HG03571 (cell line): Measurements from ENCODE around the gene INHBC.

Experiments used
- ATAC-seq: cut with Tn5 transposase; IDR thresholded peaks from one replicate; pipeline ENCODE4 v1.9.1; 2021; ENCODE audit not compliant: unreplicated experiment

The INHBC gene

DNA sequence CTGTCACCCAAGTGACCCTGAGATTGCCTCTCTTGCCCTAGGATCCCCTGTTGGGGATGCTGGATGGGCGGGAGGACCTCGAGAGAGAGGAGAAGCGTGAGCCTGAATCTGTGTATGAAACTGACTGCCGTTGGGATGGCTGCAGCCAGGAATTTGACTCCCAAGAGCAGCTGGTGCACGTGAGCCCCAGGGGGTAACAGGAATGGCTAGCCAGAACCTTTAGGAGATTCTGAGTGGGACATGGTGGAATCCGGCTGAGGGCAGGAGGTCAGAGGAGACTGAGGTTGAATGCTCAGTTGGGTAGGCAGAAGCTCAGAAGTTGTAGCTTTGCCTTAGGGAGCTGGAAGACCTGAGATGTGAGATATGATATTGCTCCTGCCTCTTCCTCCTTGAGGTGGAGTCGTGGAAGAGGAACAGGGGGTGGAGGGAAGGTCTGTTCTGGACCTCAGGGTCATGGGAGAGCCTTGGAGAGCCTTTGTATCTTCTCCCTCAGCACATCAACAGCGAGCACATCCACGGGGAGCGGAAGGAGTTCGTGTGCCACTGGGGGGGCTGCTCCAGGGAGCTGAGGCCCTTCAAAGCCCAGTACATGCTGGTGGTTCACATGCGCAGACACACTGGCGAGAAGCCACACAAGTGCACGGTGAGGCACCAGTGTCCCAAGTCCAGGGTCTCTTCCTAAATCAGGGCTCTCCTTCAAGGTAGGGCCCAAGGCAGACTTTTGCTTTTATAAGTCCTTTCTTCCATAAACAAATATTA is 31.3 kb downstream of the INHBC start:
- no peak for ATAC-seq

DNA sequence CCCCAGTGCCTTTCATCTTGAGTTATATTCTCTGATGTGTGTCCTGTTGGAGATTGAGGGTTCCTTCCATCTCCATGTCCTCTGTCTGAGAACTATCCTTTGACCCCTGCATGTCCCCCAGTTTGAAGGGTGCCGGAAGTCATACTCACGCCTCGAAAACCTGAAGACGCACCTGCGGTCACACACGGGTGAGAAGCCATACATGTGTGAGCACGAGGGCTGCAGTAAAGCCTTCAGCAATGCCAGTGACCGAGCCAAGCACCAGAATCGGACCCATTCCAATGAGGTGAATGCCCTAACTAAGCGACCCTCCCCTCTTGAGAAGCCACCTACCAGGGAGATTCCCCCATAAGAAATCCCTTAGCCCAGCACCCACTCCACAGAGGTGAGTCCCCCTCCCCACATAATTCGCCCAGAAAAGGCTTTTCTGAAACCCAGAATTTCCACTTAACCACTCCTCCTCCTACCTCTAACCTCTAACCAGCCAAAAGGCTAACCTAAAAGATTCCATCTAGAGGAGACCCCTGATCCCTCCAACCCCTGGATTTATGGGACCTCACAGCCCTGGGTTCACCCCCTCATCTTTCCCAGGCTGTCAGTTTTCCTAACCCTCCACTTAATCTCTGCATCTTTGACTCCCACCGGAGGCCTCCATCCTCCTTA is 32.8 kb downstream of the INHBC start:
- no peak for ATAC-seq

DNA sequence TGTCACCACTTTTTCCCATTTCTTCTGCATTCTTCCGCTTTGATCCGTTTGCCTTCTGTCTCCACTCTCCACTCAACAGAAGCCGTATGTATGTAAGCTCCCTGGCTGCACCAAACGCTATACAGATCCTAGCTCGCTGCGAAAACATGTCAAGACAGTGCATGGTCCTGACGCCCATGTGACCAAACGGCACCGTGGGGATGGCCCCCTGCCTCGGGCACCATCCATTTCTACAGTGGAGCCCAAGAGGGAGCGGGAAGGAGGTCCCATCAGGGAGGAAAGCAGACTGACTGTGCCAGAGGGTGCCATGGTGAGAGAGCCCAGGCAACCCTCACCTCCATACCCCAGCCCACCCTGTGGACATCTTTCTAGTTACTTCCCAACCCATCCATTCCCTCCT is 33.3 kb downstream of the INHBC start:
- no peak for ATAC-seq

DNA sequence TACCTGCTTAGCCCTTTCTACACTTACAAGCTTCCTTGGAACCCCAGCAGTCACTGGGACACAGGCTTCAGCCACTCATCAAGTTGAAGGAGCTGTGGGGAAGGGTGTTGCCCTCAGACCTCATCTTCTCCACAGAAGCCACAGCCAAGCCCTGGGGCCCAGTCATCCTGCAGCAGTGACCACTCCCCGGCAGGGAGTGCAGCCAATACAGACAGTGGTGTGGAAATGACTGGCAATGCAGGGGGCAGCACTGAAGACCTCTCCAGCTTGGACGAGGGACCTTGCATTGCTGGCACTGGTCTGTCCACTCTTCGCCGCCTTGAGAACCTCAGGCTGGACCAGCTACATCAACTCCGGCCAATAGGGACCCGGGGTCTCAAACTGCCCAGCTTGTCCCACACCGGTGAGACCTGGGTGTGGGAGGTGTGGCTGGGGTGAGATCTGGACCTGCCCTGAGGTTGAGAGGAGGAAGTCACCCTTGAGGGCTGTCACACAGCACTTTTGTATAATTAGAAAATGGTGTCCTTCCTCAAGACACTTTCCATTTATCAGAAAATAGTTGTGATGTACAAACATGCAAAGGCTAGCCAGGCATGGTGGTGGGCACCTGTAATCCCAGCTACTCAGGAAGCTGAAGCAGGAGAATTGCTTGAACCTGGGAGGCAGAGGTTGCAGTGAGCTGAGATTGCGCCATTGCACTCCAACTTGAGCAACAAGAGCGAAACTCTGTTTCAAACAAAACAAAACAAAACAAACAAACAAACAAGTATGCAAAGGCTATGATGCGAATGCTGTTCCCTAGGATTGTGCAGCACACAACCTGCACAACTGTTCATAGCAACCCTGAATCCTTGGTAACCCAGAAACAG is 34.9 kb downstream of the INHBC start:
- ATAC-seq, result no peak

- ATAC-seq, result no peak
These were observed 35.8 kb downstream of the INHBC start for GRCh38 chr12:57470286-57470969.

- ATAC-seq, result no peak
These were observed 36.5 kb downstream of the INHBC start for GRCh38 chr12:57470970-57471656.

- ATAC-seq, result no peak
These were observed 37.1 kb downstream of the INHBC start for GRCh38 chr12:57471661-57472060.

DNA sequence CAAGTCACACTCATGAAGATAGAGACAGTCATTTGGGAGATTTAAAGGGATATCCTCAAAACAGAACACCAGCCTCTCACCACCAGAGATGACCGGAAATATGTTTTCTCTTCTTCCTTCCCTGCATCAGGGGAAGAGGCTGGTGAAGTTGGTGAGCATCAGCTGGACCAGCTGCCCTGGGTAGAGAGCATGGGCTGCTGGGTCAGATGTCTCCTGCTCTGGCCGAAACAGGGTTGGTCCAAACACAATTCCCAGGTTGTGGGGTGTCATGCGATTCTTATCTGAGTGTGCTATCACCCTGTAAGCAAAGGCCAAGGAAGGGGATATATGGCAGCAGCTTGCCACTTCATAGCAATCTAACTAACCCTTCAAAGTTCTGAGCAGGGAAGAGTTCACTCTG is 37.8 kb downstream of the INHBC start:
- no peak for ATAC-seq

- no peak for ATAC-seq
These were observed 38.8 kb downstream of the INHBC start for GRCh38 chr12:57473392-57473791.

- no peak for ATAC-seq
These were observed 39.3 kb downstream of the INHBC start for GRCh38 chr12:57473886-57474285.

DNA sequence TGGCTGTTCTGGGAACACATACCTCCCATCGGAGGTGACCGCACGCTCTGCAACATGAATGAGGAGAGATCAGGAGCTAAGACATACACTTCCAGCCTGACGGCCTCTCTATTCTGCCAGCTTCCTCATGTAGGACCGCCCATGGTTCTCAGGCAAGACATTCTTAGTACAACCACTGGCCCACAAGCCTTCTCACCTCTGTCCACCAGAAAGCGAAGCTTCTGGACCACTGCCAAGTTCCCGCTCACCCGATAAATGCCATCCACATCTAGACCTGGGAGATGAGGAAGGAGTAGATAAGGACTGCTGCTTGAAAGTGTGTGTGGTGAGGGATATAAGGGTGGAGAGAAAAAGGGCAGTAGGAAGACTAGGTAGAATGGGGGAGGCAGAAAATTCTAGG is 39.8 kb downstream of the INHBC start:
- ATAC-seq, result no peak

- no peak for ATAC-seq
These were observed 40.3 kb downstream of the INHBC start for GRCh38 chr12:57474862-57475261.

DNA sequence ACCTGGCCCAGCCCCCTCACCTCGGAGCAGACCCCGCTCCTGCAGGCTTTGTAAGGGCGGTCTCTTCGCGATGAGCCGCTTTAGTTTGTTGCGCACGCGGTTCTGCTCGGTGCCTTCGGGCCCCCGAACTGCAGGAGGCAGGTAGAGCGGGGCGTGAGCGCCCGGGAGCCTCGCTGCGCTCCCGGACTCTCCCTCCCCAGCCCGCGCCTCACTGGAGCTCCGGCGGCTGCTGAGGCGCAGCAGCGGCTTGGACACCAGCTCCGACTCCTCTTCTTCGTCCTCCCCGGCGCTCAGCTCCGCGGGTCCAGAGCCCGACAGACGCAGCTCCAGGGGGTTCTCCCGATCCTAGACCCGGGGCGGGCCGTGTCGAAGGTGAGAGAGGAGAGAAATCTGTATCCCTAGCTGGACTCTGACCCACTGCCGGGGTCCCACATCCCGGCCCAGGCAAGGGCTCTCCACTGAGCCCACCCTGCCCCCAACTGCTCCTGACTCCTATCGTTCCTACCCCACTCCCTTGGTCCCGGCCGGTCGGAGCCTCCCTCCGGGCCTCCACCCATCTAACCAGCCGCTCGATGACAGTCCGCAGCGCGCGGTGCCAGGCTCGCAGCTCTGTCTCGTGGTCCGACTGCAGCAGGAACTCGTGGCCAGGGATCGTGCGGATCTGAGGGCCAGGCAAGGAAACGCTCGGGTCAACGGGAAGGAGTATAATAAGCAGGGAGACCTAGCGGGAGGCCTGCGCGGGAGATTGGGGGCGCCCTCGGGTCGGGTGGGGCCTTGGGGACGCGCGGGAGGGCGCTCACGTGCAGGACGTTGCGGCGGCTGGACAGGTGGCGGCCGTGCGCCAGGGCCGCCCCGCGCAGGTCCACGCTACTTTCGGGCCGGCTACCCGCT is 40.9 kb downstream of the INHBC start:
- no peak for ATAC-seq

DNA sequence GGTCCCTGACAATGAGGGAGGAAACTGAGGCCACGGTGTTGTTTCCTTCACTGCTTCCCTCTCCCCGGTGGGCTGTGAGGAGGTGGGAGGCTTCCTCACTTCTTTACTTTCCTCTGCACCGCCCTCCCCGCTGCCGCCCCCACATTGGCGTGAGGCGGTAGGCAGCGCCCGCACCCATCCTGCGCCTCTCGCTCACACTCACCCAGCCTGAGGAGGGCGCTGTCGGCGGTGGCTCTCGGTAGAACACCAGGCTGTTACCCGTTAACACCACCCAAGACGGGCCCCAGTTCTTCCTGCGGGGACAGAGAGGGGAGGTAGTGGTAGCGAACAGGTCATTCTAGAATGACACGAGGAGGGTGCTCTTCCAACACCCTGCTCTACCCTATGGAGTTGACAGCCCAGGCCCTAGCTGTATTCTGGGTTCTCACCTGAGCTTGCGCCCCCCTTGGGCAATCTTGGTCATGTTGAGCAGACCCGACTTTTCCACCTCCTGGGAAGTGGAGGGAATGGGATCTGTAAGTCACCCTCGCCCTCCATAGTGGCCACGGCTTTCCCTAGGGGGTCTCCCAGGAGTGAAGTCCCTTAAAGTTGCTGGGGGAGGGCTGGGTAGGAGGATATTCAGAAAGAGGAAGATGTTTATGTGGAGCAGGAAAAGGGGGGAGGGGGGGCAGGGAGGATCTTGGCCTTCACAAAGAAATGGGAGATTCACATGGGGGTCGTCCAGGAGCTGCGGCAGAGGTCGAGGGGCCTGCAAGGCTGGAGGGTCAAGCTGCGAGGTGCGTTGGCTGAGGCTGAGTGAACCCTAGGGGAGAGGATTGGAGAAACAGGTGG is 41.8 kb downstream of the INHBC start:
- ATAC-seq, result no peak

- no peak for ATAC-seq
These were observed 42.6 kb downstream of the INHBC start for GRCh38 chr12:57476993-57477709.

DNA sequence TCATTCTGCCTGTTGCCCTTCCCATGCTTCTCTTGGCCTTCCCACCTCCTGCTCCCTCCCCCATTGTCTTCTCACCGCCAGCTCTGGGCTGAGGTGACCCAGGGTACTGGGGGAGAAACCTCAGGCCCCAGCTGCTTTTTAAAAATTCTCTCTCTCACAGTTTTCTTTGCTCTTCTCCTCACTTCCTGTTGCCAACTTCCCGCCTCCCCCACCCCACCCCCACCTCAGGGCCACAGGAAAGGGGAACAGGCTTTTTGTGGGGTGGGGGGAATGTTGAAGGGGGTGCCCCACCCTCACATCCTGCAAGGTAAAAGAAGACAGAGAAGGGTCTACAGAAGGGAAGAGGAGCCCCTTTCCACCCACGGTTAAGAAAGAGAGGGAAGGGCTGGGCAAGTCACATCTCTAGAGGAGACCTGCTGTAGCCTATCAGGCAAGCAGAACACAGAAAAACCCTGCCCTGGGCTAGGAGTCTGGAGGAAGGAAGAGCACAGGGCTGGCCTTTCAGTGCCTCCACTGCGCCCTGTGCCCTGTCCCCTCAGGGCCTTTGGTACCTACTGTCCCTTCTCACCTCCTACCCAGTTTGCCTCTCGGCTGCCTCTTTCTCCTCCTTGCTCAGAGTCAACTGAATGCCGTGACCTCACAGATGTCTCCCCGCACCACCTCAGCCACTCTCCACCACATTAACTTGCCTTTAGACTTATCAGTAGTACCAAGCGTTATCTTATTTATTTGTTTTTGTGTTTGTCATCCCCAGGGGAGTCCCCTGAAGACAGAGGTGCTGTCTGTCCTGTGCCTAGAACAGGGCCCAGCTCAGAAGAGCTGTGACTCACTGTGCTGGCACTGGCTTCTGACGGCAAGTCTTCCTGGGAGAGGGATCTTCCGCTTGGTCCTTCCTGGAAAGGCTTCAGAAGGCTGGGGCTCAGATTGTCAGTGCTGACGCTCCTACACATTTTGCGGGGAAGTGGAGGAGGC is 43.4 kb downstream of the INHBC start:
- ATAC-seq, result no peak

GRCh38 chr12:57479043-57479375 is 44.4 kb downstream of the INHBC start:
- ATAC-seq, result no peak
